BLaER1 (cell line): Measurements from ENCODE around the gene SPATA3.
"Not testable (repeated sequence)": the region's sequence is repeated elsewhere in the genome, so short reads cannot be mapped to it uniquely, and the experiment has no call there.

Experiments used
- H3K27ac ChIP-seq: shearing (Covaris generic); formaldehyde crosslinking; 2 replicates; pipeline ENCODE4 v1.8.1; 2022
- H3K27me3 ChIP-seq: shearing (Covaris generic); formaldehyde crosslinking; 2 replicates; pipeline ENCODE4 v1.8.1; 2022
- H3K36me3 ChIP-seq: shearing (Covaris generic); formaldehyde crosslinking; 2 replicates; pipeline ENCODE4 v1.8.1; 2022
- H3K4me1 ChIP-seq: shearing (Covaris generic); formaldehyde crosslinking; 2 replicates; pipeline ENCODE4 v1.8.1; 2022
- H3K4me2 ChIP-seq: shearing (Covaris generic); formaldehyde crosslinking; 2 replicates; pipeline ENCODE4 v1.8.1; 2022
- H3K4me3 ChIP-seq: shearing (Covaris generic); formaldehyde crosslinking; 2 replicates; pipeline ENCODE4 v1.8.1; 2022
- H3K9ac ChIP-seq: shearing (Covaris generic); formaldehyde crosslinking; 2 replicates; pipeline ENCODE4 v1.8.1; 2022
- H3K9me3 ChIP-seq: shearing (Covaris generic); formaldehyde crosslinking; 2 replicates; pipeline ENCODE4 v1.8.1; 2022
- H4K20me1 ChIP-seq: shearing (Covaris generic); formaldehyde crosslinking; 2 replicates; pipeline ENCODE4 v1.8.1; 2022
- Cebpa-rat ChIP-seq: shearing (Covaris generic); IDR thresholded peaks from 2 replicates; pipeline ENCODE4 v1.8.1; 2022

The SPATA3 gene

DNA sequence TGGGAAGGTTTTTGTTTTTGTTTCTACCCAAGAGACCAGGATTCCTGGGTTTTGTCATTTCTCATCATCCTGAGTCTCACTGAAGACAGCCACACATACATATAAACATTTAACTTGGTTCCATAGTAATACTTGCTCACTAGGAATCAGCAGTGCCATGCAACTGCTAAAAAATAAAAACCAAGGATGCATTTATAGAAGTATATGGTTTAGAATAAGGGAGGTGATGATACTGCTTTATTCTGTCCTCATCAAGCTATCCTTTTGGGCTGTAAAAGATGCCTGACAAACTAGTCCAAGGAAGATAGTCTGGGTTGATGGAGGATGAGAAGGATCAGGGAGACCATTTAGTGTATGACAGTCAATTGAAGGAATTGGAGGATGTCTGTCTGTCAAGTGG lies 740 bp downstream of the SPATA3 start:
- Histone ChIP-seq H3K27me3 (no peaks in the 10 kb centered on the region), H3K9me3 (no peaks in the 10 kb centered on the region; the same call in 1 of the 2 replicates)

DNA sequence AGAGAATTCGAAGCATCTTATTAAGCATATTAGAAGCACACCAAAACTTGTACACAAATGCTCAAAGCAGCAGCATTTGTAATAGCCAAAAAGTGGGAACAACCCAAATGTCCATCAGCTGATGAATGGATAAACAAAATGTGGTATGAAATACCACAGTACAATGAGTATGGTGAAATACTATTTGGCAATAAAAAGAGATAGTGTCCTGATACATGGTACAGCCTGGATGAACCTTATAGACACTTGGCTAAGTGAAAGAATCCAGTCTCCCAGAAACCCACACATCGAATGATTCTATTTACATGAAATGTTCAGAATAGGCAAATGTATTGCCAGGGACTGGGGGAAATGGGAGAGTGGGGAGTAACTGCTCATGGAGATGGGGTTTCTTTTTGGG lies 3.0 kb downstream of the SPATA3 start:
- no peak overlapping the region for H3K4me2 ChIP-seq
- H3K4me3 ChIP-seq: no peak overlapping the region
- TF ChIP-seq Cebpa-rat: no peak
- no peak overlapping the region for H3K27ac ChIP-seq
- no peaks in the 10 kb centered on the region; the same call in 1 of the 2 replicates for H3K9me3 ChIP-seq
- H3K9ac ChIP-seq: no peak overlapping the region
- H4K20me1 ChIP-seq: no peaks in the 10 kb centered on the region
- no peaks in the 10 kb centered on the region for H3K4me1 ChIP-seq
- no peaks in the 10 kb centered on the region for H3K27me3 ChIP-seq
- no peaks in the 10 kb centered on the region for H3K36me3 ChIP-seq

More for the DNA sequence above, 740 bp downstream of the SPATA3 start:
- H3K4me1 ChIP-seq: no peaks in the 10 kb centered on the region
- no peaks in the 10 kb centered on the region for H4K20me1 ChIP-seq
- no peak overlapping the region for H3K4me2 ChIP-seq
- no peak overlapping the region for H3K9ac ChIP-seq
- no peak overlapping the region for H3K4me3 ChIP-seq
- H3K27ac ChIP-seq: no peak overlapping the region
- no peak for TF ChIP-seq Cebpa-rat
- H3K36me3 ChIP-seq: no peaks in the 10 kb centered on the region

DNA sequence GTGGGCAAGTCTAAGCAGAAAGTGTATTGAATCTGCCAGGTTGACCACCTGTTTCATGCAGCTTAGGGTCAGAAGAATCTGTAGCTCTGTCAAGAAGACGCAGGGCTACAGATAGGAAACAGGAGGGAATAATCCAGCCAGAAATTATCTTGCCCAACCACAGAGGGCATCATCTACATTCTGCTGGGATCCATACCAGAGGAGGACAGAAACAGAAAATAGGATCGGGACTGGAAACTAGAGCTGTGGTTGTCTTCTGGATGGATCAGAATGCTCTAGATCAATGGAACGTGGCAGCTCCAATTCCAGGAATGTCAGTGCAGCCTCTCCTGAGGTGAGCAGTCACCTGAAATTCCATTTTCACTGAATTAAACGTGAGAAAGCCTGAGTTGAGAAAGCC lies 3.6 kb downstream of the SPATA3 start:
- Histone ChIP-seq H3K4me2 (no peak overlapping the region), H3K27me3 (no peaks in the 10 kb centered on the region)

DNA sequence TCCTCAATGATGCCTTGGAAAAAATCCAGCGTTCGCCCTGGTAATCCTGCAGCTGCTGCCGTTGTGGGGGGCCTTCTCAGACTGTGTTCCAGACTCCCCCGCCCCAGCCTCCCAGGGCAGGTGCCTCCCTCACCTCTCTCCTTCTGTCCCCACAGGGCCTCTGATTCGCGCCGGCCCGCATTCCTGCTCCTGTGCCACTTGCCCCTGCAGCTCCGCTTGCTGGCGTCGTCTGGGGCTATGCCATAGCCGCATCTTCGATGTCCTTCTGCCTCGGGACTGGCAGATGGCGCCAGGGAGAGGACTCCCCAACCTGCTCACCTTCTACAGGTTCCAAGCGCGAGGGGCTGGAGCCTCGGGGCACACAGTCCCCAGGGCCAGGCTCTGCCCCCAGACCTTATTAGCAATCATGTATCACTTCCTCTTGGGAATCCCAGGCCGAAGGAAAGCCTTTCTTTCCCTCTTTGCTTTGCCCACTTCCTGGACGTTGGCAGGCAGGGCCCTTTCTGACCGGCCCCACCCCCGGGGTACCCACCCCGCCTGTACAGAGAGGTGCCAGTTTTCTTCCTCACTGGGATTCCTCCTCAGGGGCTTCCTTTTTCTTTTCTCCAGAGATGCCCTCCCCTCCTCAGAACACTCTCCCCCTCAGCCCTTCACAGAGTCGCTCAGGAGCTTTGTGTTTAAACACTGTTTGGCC lies 4.4 kb downstream of the SPATA3 start:
- Histone ChIP-seq H3K4me2 (no peak overlapping the region), H3K27ac (no peak overlapping the region)

More for the DNA sequence above, 3.6 kb downstream of the SPATA3 start:
- TF ChIP-seq Cebpa-rat: no peak
- Histone ChIP-seq H3K9me3 (no peaks in the 10 kb centered on the region; the same call in 1 of the 2 replicates), H4K20me1 (no peaks in the 10 kb centered on the region), H3K9ac (no peak overlapping the region), H3K4me1 (no peaks in the 10 kb centered on the region), H3K27ac (no peak overlapping the region), H3K4me3 (no peak overlapping the region), H3K36me3 (no peaks in the 10 kb centered on the region)

DNA sequence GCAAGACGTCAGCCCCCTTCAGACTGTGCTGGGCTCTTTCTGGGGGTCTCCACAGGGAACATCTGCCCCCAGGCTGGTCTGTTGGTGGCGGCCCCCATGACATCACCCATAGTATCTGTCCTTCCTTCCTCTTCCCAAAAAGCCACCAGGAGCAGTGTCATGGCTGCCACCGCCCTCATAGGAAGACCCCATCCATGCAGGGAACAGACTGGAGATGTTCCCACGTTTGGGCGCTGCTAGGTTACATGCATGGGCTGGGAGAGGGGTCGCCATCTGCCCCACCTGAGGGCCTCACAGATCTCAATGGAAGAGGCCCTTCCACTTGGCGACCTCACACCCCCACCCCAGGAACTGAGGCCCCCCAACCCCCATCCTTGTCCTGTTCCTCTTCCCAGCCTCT lies 5.1 kb downstream of the SPATA3 start:
- H3K27ac ChIP-seq: no peak overlapping the region
- H3K9ac ChIP-seq: no peak overlapping the region
- no peaks in the 10 kb centered on the region for H4K20me1 ChIP-seq
- TF ChIP-seq Cebpa-rat: no peak
- no peaks in the 10 kb centered on the region for H3K4me1 ChIP-seq
- no peaks in the 10 kb centered on the region; the same call in 1 of the 2 replicates for H3K9me3 ChIP-seq
- no peak overlapping the region for H3K4me2 ChIP-seq
- no peaks in the 10 kb centered on the region for H3K36me3 ChIP-seq
- H3K4me3 ChIP-seq: no peak overlapping the region
- no peaks in the 10 kb centered on the region for H3K27me3 ChIP-seq

More for the DNA sequence above, 4.4 kb downstream of the SPATA3 start:
- Histone ChIP-seq H3K27me3 (no peaks in the 10 kb centered on the region), H3K36me3 (no peaks in the 10 kb centered on the region), H3K9ac (no peak overlapping the region), H3K9me3 (no peaks in the 10 kb centered on the region; the same call in 1 of the 2 replicates), H3K4me3 (no peak overlapping the region), H3K4me1 (no peaks in the 10 kb centered on the region), H4K20me1 (no peaks in the 10 kb centered on the region)
- no peak for TF ChIP-seq Cebpa-rat

DNA sequence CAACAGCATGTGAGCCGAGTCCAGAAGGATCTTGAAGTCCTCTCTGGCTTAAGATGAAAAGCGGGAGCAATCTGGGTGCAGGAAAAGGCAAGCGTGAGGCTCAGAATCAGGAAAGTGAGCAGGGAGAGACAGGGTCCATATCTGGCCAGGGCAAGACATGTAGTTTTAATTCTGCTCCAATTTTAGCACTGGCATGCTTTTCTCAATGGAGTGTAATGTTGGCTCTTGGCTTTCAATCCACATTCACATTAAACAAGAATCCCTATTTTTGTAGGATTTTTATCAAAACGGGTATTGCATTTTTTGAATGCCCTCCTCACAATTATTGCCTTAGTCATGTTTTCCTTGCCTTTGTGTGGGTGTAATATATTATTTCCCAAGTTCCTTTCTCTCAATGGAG lies 6.0 kb downstream of the SPATA3 start:
- H3K36me3 ChIP-seq: no peaks in the 10 kb centered on the region
- no peaks in the 10 kb centered on the region for H3K4me1 ChIP-seq
- TF ChIP-seq Cebpa-rat: no peak
- no peak overlapping the region for H3K4me3 ChIP-seq
- no peak overlapping the region for H3K27ac ChIP-seq
- no peak overlapping the region for H3K4me2 ChIP-seq
- H3K9me3 ChIP-seq: no peaks in the 10 kb centered on the region; the same call in 1 of the 2 replicates
- no peak overlapping the region for H3K9ac ChIP-seq
- H4K20me1 ChIP-seq: no peaks in the 10 kb centered on the region
- H3K27me3 ChIP-seq: no peaks in the 10 kb centered on the region

DNA sequence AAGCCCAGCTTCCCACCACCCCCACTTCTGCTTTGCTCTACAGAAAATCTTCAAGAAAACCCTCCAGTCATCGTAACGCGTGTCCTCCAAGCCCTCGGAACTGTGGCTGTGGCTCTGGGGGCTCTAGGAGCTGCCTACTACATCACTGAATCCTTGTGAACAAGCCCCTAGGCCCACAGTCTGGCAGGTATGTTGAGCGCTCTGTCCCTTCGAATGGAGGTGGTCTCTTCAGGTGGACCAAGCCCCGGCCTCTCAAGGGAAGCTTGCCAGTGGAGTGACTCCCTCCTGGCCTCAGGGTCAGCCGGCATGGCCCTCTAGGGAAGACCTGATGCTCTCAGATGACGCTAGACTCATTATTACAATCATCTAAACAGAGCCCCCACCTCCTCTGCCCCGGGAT lies 6.7 kb downstream of the SPATA3 start:
- H3K4me3 ChIP-seq: no peak overlapping the region
- H3K27ac ChIP-seq: no peak overlapping the region
- no peaks in the 10 kb centered on the region for H3K27me3 ChIP-seq
- H4K20me1 ChIP-seq: no peaks in the 10 kb centered on the region
- H3K4me1 ChIP-seq: no peaks in the 10 kb centered on the region
- H3K9ac ChIP-seq: no peak overlapping the region
- no peak overlapping the region for H3K4me2 ChIP-seq
- no peaks in the 10 kb centered on the region for H3K36me3 ChIP-seq
- H3K9me3 ChIP-seq: no peaks in the 10 kb centered on the region; the same call in 1 of the 2 replicates
- no peak for TF ChIP-seq Cebpa-rat

DNA sequence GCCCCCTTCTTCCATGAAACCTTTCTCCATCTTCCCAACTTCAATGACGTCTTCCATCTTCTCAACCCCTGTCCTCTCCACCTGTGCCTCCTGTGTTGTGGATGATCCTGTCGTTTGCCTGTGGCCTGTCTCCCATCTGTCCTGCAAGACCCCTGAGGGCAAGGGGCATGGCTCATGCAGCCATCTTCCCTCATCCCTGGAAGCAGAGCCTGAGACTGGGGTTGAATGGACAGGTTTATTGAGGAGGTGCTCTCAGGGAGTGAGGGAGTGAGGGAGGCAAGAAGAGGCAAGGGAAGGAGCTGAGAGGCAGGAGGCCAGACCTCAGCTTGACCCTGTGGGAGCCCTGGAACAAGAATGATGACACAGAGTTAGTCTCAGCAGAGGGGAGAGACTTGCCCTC lies 7.3 kb downstream of the SPATA3 start:
- H3K9ac ChIP-seq: no peak overlapping the region
- no peaks in the 10 kb centered on the region for H3K4me1 ChIP-seq
- H3K9me3 ChIP-seq: no peaks in the 10 kb centered on the region; the same call in 1 of the 2 replicates
- no peak overlapping the region for H3K27ac ChIP-seq
- H3K4me3 ChIP-seq: no peak overlapping the region
- no peaks in the 10 kb centered on the region for H4K20me1 ChIP-seq
- no peak for TF ChIP-seq Cebpa-rat
- no peaks in the 10 kb centered on the region for H3K36me3 ChIP-seq
- no peak overlapping the region for H3K4me2 ChIP-seq
- no peaks in the 10 kb centered on the region for H3K27me3 ChIP-seq

DNA sequence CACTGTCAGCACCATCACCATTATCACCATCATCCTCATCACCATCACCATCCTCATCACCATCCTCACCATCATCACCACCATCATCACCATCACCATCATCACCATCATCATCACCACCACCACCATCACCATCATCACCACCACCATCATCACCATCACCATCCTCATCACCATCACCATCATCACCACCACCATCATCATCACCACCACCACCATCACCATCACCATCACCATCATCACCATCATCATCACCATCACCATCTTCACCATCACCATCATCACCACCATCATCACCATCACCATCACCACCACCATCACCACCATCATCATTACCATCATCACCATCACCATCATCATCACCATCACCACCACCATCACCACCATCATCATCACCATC lies 9.0 kb downstream of the SPATA3 start:
- not testable (repeated sequence) for H3K27ac ChIP-seq, H3K9ac ChIP-seq, H3K4me3 ChIP-seq, H4K20me1 ChIP-seq, H3K4me1 ChIP-seq, H3K36me3 ChIP-seq, H3K27me3 ChIP-seq, H3K4me2 ChIP-seq, H3K9me3 ChIP-seq

DNA sequence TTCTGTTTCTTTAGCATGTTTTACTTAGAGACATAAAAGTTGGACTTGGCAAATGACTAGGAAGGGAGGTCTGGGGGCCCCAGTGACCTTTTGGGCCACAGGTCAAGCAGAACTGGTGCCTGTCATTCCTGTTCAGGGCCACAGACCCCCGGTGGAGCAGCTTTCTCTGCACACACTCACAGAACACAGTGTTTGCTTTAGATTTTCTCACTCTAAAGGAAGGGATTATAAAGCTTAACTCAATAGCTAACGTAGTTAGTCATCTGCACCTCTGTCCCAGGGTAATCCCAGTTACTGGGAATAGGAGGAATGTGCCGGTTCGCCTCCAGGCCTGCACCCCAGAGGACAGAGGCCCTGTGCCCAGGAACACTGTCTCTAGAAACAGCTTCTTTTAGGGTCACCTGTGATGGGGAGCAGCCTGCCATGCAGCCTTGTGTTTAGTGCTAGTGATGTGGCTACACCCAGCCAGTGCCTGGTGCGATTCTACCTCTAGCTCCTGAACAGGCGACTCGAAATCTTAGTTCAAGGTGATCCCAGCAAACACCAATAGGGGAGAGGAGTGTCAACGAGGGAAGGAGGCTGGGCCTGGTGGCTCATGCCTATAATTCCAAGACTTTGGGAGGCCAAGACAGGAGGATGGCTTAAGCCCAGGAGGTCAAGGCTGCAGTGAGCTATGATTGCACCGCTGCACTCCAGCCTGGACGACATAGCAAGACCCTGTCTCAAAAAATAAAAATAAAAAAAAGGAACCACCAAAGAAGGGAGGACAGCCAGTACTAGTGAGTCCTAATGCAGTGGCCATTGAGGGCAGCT lies 11.6 kb downstream of the SPATA3 start:
- no peak for TF ChIP-seq Cebpa-rat
- Histone ChIP-seq H3K4me3 (no peak overlapping the region), H3K4me2 (no peak overlapping the region), H3K36me3 (no peaks in the 10 kb centered on the region), H3K27me3 (no peaks in the 10 kb centered on the region), H4K20me1 (no peaks in the 10 kb centered on the region), H3K27ac (no peak overlapping the region), H3K4me1 (no peaks in the 10 kb centered on the region), H3K9ac (no peak overlapping the region), H3K9me3 (no peaks in the 10 kb centered on the region)
